SK-N-MC (cell line): ENCODE results near the gene UBE2F.

Source experiments
- DNase-seq: peaks from one replicate; pipeline ENCODE4 v3.0.0-alpha.2; 2011; ENCODE audit warnings: low read depth, low spot score
- H3K27ac ChIP-seq: fragments of 200-600 bp; sonication (generic); 2 replicates; pipeline ENCODE4 v1.5.1; 2016; ENCODE audit warnings: mixed run types
- H3K36me3 ChIP-seq: fragments of 200-600 bp; sonication (generic); 2 replicates; pipeline ENCODE4 v1.6.1; 2017; ENCODE audit warnings: antibody characterized with exemption, low read length, mixed read lengths; ENCODE audit not compliant: insufficient read depth
- H3K4me3 ChIP-seq: fragments of 200-600 bp; sonication (generic); 2 replicates; pipeline ENCODE4 v1.5.1; 2016
- H3K9ac ChIP-seq: fragments of 200-600 bp; sonication (generic); 2 replicates; pipeline ENCODE4 v1.8.0; 2017; ENCODE audit warnings: mixed run types, mixed read lengths; ENCODE audit not compliant: insufficient read length
- H3K9me3 ChIP-seq: fragments of 200-600 bp; sonication (generic); 2 replicates; pipeline ENCODE4 v1.6.1; 2017; ENCODE audit warnings: low read depth, mild to moderate bottlenecking, antibody characterized with exemption, low read length, moderate library complexity, mixed read lengths
- EZH2 ChIP-seq: fragments of 200-600 bp; sonication (generic); IDR thresholded peaks from one replicate; pipeline ENCODE4 v1.6.1; 2017; ENCODE audit warnings: antibody characterized with exemption
- FOXP2 ChIP-seq: optimal IDR thresholded peaks from 2 replicates; pipeline ENCODE3; 2011; ENCODE audit warnings: mild to moderate bottlenecking, moderate library complexity; ENCODE audit not compliant: insufficient read depth; ENCODE audit errors: extremely low read length, control extremely low read depth
- POLR2AphosphoS5 ChIP-seq: IDR thresholded peaks from 2 replicates; pipeline ENCODE4 v1.6.1; 2012; ENCODE audit warnings: mild to moderate bottlenecking, low read depth, low read length, borderline replicate concordance

Gene UBE2F

DNA sequence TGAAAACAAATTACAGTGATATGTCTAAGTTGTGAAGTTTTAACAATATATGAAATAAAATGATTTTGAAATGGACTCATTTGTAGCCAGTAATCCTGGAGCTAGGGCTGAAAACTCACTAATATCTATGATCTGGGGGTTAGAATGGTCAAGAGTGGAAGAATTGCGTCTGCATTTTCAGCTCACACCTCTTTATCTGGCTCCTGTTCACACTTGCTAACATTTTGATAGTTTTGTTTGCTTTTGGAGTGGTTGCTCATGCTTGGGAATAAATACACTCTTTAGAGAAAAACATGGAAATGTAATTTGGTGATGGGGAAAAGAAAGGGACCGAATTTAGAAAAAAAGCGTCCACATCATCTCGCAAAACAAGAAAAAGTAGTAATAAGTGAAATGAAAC lies 30.7 kb downstream of the UBE2F start:
- Histone ChIP-seq H3K27ac (no peak overlapping the region), H3K9me3 (no peaks in the 10 kb centered on the region), H3K36me3 (peaks cover 44% of the 10 kb centered on the region), H3K9ac (no peak overlapping the region), H3K4me3 (no peak overlapping the region)
- TF ChIP-seq POLR2AphosphoS5 (no peak), EZH2 (no peak), FOXP2 (no peak)
- DNase-seq = no peak

DNA sequence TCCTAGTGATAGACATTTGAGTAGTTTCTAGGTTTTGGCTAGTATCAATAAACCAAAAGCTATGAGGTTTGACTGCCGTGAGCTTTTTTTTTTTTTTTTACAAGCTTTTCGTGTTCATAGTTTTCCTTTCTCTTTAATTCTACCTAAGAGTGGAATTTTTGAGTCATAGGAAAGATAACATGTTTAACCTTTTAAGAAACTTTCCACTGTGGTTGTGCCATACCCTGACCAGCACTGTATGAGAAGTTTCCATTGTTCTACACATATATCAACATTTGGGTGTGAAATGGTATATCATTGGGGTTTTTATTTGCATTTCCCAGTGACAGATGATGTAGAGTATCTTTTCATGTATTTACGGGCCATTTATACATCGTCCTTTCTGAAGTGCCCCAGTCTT lies 31.7 kb downstream of the UBE2F start:
- no peak overlapping the region for H3K4me3 ChIP-seq

DNA sequence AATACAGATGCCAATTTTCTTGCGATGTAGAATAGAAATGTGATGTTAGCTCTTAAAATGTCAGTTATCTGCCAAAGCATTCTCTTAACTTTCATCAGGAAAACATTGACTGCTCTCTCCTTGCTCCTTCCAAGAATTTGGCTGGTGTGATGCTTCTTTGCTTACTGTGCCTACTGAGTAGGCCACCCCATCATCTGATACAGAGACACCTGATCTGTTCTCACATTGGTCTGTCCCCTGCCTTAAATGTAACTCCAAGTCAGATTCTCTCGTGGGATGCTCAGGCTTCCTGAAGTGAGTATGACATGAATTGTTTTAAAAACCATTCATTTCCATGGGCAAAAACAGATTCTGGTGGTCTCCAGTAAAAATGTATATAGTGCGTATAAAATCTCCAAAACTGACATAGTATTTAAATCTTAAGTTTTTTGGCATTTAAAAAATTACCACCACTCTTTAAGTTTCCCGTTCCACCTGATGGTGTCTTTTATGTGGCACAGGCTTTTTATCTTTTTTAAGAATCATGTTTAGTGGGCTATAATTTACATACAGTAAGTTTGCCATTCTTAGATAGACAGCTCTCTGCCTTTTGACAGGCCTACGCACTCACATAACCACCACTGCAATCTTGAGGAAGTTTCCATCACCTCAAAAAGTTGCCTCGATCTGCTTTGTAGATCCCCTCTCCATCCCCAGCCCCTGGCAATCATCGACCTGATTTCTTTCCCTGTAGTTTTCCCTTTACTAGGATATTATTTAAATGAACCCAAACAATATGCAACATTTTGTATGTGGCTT lies 36.6 kb downstream of the UBE2F start:
- peaks cover 21% of the 10 kb centered on the region; the same call in 1 of the 2 replicates for H3K36me3 ChIP-seq
- H3K9me3 ChIP-seq = no peaks in the 10 kb centered on the region
- TF ChIP-seq POLR2AphosphoS5 (no peak), FOXP2 (no peak), EZH2 (no peak)
- no peak overlapping the region for H3K4me3 ChIP-seq
- DNase-seq = no peak
- no peak overlapping the region for H3K9ac ChIP-seq
- no peak overlapping the region for H3K27ac ChIP-seq

More for the DNA sequence above, 31.7 kb downstream of the UBE2F start:
- Histone ChIP-seq H3K36me3 (peaks cover 41% of the 10 kb centered on the region), H3K27ac (no peak overlapping the region), H3K9me3 (no peaks in the 10 kb centered on the region), H3K9ac (no peak overlapping the region)
- no peak for TF ChIP-seq FOXP2
- no peak for TF ChIP-seq POLR2AphosphoS5
- no peak for TF ChIP-seq EZH2
- no peak for DNase-seq

DNA sequence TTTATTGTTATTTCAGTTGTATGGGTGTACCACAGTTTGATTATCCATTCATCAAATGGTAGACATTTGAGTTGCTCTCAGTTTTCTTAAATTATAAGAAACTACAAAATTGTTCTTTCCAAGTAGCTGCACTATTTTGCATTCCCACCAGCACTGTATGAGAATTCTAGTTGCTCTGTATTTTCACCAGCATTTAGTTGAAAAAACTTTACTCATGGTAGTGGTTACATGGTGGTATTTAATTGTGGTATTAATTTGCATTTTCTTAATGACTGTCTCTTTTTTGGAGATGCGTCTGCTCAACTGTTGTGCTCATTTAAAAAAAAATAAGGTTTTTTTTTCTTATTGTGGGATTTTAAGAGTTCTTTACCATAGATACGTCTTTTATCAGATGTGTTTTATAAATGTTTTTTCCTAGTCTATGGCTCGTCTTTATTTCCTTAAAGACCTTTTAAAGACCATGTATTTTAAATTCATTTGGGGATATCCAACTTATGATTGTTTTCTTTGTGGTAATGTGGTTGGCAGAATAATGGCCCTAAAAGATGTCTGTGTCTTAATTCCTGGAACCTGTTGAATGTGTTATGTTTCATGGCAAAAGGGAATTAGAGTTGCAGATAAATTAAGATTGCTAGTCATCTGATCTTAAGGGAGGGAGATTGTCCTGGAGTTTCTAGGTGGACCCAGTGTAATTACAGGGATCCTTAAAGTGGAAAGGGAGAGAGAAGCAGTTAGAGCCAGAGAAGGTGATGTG lies 37.4 kb downstream of the UBE2F start:
- Histone ChIP-seq H3K4me3 (no peak overlapping the region), H3K27ac (no peak overlapping the region), H3K36me3 (peaks cover 16% of the 10 kb centered on the region; the same call in 1 of the 2 replicates), H3K9me3 (no peaks in the 10 kb centered on the region), H3K9ac (no peak overlapping the region)
- no peak for TF ChIP-seq POLR2AphosphoS5
- no peak for TF ChIP-seq FOXP2
- TF ChIP-seq EZH2 = no peak
- no peak for DNase-seq

DNA sequence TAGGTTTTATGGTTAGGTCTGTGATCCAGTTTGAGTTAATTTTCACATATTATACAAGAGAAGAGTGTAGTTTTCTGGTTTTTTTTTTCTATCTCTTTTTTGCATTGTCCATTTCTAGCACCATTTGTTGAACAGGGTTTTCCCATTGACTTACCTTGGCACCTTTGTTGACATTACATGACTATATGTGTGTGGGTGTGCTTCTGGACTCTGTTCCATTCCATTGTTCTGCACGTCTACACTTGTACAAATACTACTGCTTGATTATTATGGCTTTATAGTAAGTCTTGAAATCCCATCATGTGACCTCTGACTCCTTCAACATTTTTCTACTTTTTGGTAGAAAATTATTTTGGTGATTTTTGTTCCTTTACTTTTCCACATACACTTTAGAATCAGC lies 38.7 kb downstream of the UBE2F start:
- Histone ChIP-seq H3K9ac (no peak overlapping the region), H3K27ac (no peak overlapping the region), H3K4me3 (no peak overlapping the region), H3K36me3 (peaks cover 3% of the 10 kb centered on the region; the same call in 1 of the 2 replicates), H3K9me3 (no peaks in the 10 kb centered on the region)
- TF ChIP-seq FOXP2 = no peak
- TF ChIP-seq POLR2AphosphoS5 = no peak
- TF ChIP-seq EZH2 = no peak
- DNase-seq = no peak

DNA sequence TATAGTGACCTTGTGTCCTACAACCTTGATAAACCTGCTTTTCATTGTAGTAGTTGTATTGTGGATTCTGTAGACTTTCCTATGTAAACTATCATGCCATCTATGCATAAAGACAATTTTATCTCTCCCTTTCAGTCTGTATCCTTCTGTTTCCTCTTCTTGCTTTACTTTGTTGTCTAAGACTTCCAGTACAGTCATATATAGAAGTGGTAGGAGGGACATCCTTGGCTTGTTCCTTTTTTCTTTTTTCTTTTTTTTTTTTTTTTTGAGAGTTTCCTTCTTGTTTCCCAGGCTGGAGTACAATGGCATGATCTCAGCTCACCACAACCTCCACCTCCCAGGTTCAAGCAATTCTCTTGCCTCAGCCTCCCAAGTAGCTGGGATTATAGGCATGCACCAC lies 39.7 kb downstream of the UBE2F start:
- TF ChIP-seq EZH2 (no peak), POLR2AphosphoS5 (no peak), FOXP2 (no peak)
- Histone ChIP-seq H3K36me3 (0 out of 2 replicates have a peak, but pooled peaks cover 3% of the 10 kb centered on the region), H3K9ac (no peak overlapping the region), H3K4me3 (no peak overlapping the region), H3K9me3 (no peaks in the 10 kb centered on the region), H3K27ac (no peak overlapping the region)
- DNase-seq = no peak

DNA sequence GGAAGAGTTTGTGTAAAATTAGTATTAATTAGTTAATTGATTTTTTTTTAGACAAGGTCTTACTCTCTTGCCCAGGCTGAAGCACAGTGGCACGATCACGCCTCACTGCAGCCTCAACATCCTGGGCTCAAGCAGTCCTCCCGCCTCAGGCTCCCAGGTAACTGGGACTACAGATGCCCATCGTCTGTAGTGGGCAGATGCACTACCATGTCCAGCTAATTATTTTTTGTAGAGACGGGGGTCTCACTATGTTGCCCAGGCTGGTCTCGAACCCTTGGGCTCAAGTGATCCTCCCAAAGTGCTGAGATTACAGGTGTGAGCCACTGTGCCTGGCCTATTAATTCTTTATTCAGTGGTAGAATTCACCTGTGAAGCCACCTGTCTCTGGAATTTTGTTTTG lies 41.1 kb downstream of the UBE2F start:
- DNase-seq = no peak
- H3K27ac ChIP-seq = no peak overlapping the region
- no peak overlapping the region for H3K9ac ChIP-seq
- H3K36me3 ChIP-seq = 0 out of 2 replicates have a peak, but pooled peaks cover 5% of the 10 kb centered on the region
- H3K4me3 ChIP-seq = no peak overlapping the region
- TF ChIP-seq FOXP2 (no peak), POLR2AphosphoS5 (no peak), EZH2 (no peak)
- H3K9me3 ChIP-seq = no peaks in the 10 kb centered on the region

DNA sequence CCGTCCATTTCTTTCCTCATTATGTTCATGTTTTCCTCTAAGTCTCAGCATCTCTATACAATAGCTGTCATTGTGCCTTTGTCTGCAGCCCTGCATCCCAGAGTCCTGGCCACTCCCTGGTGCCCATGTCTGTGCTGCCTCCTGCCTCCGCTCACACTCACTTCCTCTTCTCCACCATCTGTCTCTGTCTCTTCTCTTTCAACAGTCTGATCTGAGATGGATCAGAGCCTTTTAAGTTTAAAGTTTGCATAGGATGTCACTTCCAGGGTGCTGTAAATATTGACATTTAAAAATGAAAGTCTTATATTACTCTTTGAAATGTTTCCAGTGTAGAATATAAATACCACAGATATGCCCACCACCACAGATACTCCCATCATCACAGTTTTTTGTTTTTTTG lies 42.7 kb downstream of the UBE2F start:
- Histone ChIP-seq H3K27ac (no peak overlapping the region), H3K9me3 (no peaks in the 10 kb centered on the region), H3K36me3 (0 out of 2 replicates have a peak, but pooled peaks cover 5% of the 10 kb centered on the region), H3K9ac (no peak overlapping the region), H3K4me3 (no peak overlapping the region)
- TF ChIP-seq EZH2 (no peak), FOXP2 (no peak)
- DNase-seq = no peak

DNA sequence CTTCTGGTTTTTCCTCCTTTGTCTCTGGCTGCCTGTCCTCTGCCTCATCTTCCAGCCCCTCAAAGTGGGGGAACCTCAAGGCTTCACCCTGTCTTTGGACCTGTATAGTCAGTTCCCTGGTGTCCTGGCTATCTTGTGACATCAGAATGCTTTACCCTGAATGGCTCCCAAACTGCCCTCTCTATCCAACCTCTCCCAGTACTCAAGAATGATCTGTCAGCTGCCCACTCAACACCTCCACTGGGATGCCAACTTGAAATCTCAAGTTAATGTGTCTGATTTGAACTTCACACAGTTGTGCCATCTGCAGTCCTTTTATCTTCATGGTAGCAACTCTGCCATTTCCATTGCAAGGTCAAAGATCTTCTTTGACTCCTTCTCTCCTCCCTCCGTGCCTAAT lies 43.8 kb downstream of the UBE2F start:
- Histone ChIP-seq H3K27ac (no peak overlapping the region), H3K4me3 (no peak overlapping the region), H3K36me3 (0 out of 2 replicates have a peak, but pooled peaks cover 5% of the 10 kb centered on the region), H3K9ac (no peak overlapping the region), H3K9me3 (no peaks in the 10 kb centered on the region)
- no peak for DNase-seq
- TF ChIP-seq EZH2 (no peak), POLR2AphosphoS5 (no peak), FOXP2 (no peak)
